ENCODE measurements around the gene MEIS2.
A peak's percentile ranks its signal among the peaks of the same experiment; 100 is the strongest.

The MEIS2 gene

GRCh38 chr15:37132826-37133417, 32.6 kb upstream of the MEIS2 start:
- no peak overlapping the region for H3K4me3 ChIP-seq (replicated peaks in 1 of 2; ENCODE audit: low read depth in 2 of 2, low read length in 2 of 2)
- no peak for TF ChIP-seq CTCF (IDR thresholded peaks at IDR 0.05; ENCODE audit: low read depth, low read length)
- DNase-seq (ENCODE audit: low read depth in 2 of 2) = no peak

GRCh38 chr15:37131621-37132020, 31.3 kb upstream of the MEIS2 start:
- no peak overlapping the region for H3K4me3 ChIP-seq (replicated peaks in 1 of 2; ENCODE audit: low read depth in 2 of 2, low read length in 2 of 2)
- peak in 1 of 2 donors; percentile 44 for DNase-seq (ENCODE audit: low read depth in 2 of 2)
- no peak for TF ChIP-seq CTCF (IDR thresholded peaks at IDR 0.05; ENCODE audit: low read depth, low read length)

- no peak for DNase-seq (ENCODE audit: low read depth in 2 of 2)
- TF ChIP-seq CTCF (IDR thresholded peaks at IDR 0.05; ENCODE audit: low read depth, low read length) = no peak
- no peak overlapping the region for H3K4me3 ChIP-seq (replicated peaks in 1 of 2; ENCODE audit: low read depth in 2 of 2, low read length in 2 of 2)
These were observed 30.0 kb upstream of the MEIS2 start for GRCh38 chr15:37130356-37130755.

GRCh38 chr15:37125143-37125542, 24.8 kb upstream of the MEIS2 start:
- H3K4me3 ChIP-seq (replicated peaks in 1 of 2; ENCODE audit: low read depth in 2 of 2, low read length in 2 of 2) = no peak overlapping the region
- peak; percentile 63 to 69 for DNase-seq (ENCODE audit: low read depth in 2 of 2)
- TF ChIP-seq CTCF (IDR thresholded peaks at IDR 0.05; ENCODE audit: low read depth, low read length) = no peak

- no peak for TF ChIP-seq CTCF (IDR thresholded peaks at IDR 0.05; ENCODE audit: low read depth, low read length)
- no peak for DNase-seq (ENCODE audit: low read depth in 2 of 2)
- H3K4me3 ChIP-seq (replicated peaks in 1 of 2; ENCODE audit: low read depth in 2 of 2, low read length in 2 of 2) = no peak overlapping the region
These were observed 24.0 kb upstream of the MEIS2 start for GRCh38 chr15:37124331-37124730.

GRCh38 chr15:37122703-37123102, 22.4 kb upstream of the MEIS2 start:
- no peak for TF ChIP-seq CTCF (IDR thresholded peaks at IDR 0.05; ENCODE audit: low read depth, low read length)
- H3K4me3 ChIP-seq (replicated peaks in 1 of 2; ENCODE audit: low read depth in 2 of 2, low read length in 2 of 2) = no peak overlapping the region
- peak in 1 of 2 donors; percentile 86 for DNase-seq (ENCODE audit: low read depth in 2 of 2)

GRCh38 chr15:37121492-37121891, 21.1 kb upstream of the MEIS2 start:
- DNase-seq (ENCODE audit: low read depth in 2 of 2) = no peak
- H3K4me3 ChIP-seq (replicated peaks in 1 of 2; ENCODE audit: low read depth in 2 of 2, low read length in 2 of 2) = no peak overlapping the region
- TF ChIP-seq CTCF (IDR thresholded peaks at IDR 0.05; ENCODE audit: low read depth, low read length) = no peak
